UCSD-AML1 (cell line): Measurements from ENCODE around the gene SRMS.
"Not testable (repeated sequence)": the region's sequence is repeated elsewhere in the genome, so short reads cannot be mapped to it uniquely, and the experiment has no call there.

Experiments
- DNase-seq: peaks from one replicate; lab custom pipeline; 2025; ENCODE audit not compliant: unreplicated experiment; lab: John Stamatoyannopoulos, UW

The SRMS gene

DNA sequence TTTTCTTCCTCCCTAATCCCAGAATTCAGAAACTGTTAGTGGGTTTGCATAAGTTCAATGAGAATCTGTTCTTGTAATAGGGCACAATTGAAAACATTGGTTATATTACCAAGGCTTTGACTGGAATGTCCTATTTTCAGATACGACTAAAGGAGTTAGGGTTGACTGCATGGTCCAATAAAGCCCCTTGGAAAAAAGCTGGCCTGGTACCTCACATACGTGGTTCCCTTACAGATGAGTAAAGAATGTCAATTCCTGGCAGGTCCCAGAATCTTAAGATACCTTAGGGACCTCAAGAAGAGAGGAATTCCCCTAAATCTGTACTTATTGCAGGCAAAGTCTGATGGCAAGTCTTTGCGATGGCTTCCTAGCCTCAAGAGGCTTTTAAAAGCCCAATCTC, 22.4 kb downstream of the SRMS start:
- no peak for DNase-seq

DNA sequence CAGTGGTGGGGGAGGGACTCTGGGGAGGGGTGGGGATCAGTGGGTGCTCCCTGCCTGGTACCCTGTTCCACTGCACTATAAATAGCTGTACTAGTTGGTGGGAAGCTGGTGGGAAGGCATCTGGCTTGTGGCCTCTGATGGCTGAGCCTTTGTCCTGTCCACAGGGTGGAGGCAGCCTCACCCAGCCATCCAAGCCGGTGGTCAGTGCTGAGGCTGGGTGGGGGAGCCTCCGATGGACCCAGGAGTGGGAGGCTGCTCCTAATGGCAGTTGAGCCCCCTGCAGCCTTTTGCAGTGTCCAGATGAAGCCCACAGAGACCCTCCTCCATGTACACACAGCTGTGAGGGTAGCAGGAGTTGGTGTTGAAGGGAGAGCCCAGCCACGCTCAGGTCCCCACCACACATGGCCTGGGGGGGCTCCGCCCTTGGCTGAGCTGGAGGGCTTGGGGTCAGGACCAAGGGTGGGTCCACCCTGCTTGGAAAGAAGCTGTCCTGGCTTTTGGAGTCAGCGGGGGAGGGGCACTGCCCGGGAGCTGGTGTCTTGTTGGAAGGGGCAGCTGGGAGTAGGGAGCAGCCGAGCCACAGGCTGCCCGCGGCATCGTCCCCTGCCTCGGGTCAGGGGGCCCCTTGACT, 24.5 kb downstream of the SRMS start:
- DNase-seq, result no peak

DNA sequence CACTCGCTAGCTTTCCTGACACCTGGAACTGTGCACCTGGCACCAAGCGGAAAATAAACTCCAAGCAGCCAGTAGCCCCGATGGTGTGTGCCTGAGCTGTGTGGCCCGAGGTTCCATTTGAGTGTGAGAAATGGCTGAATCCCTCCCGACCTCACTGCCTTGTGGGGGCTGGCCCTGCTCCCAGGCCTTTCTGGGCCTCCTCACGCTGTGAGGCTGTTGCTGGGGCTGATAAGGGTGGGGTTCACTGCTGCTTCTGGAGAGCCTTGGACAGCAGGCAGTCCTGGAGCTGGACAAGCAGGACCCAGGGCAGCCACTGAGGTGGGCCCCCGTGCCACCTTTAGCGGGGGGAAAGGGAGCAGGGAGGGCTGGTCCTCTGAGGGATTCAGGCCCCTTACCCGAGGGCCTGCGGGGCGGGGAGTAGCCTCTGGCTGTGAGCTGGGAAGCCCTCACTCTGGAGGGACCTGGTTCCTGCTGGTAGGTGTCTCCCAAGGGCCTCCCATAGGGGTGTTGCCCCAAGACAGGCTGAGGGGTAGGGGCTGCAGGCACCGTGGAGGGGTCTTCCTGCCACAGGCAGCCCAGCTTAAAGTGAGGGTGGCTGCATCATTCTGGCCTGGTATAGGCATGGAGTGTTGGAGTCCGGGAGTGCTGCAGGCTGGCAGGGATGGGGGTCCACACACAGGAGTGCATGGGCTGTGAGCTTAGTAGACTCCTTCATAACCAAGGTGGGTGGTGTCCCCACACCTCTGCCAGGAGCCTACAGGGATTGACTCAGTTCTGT, 25.3 kb downstream of the SRMS start:
- DNase-seq, result no peak

DNA sequence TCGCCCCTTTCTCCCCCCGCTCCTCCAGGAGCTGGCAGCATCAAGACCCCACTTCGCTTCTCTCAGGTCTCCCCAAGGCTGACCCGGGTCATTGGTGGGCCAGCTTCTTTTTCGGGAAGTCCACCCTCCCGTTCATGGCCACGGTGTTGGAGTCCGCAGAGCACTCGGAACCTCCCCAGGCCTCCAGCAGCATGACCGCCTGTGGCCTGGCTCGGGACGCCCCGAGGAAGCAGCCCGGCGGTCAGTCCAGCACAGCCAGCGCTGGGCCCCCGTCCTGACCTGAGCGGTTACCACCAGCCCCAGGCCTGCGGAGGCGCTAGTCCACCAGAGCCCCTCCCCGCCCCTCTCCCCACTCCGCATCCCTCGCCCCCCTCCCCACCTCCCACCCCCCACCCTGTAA, 25.9 kb downstream of the SRMS start:
- no peak for DNase-seq

DNA sequence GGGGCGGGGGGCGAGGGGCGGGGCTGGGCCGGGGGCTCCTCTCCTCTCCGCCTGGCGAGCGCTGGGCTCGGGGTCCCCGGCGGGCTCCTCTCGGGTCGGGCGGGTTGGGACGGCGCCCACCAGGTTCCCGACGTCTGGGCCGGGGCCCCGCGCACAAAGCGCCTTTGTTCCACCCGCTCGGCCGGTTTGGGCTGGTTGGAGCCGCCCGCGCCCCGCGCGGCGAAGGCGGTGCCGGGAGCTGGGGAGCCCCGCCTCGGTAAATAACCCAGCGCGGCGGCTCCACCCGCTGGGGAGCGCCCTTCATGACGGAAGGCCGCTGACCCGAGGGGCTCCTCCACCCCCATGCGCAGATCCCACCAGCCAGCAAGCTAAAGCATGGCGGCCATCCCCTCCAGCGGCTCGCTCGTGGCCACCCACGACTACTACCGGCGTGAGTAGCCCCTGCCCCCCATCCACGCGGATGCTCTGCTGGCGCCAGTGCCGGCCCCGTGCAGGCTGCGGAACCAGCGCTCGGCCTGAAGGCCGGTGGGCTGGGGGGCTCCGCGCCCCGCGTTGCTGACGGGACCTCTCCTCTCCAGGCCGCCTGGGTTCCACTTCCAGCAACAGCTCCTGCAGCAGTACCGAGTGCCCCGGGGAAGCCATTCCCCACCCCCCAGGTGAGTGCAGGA, 26.5 kb downstream of the SRMS start:
- peak; percentile 73 for DNase-seq

DNA sequence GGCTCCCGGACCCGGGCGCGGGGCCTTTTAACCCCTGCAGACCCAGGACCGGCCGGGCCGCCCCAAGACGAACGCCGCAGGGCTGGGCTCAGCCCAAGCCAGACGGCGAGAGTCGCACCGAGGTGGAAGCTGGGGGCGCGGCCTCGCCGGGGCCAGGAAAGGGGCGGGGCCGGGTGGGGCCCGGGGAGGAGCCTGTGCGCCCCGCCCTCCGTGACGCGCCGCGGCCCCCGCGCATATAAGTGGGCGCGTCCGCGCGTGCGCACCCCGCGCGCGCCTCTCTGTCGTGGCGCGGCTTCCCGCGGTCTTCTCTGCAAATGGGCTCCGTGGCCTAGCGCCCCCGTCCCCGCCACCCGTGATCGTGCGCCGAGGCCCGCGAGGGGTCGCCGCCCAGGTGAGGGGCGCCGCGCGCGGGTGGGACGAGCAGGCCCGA, 27.0 kb downstream of the SRMS start, which contains the start of gene PPDPF:
Gene PPDPF (plus strand): TSS at position 262 of the 430 bp plus-strand sequence. CDS start 544 bp downstream, outside the sequence.
- peak; percentile 87 for DNase-seq

DNA sequence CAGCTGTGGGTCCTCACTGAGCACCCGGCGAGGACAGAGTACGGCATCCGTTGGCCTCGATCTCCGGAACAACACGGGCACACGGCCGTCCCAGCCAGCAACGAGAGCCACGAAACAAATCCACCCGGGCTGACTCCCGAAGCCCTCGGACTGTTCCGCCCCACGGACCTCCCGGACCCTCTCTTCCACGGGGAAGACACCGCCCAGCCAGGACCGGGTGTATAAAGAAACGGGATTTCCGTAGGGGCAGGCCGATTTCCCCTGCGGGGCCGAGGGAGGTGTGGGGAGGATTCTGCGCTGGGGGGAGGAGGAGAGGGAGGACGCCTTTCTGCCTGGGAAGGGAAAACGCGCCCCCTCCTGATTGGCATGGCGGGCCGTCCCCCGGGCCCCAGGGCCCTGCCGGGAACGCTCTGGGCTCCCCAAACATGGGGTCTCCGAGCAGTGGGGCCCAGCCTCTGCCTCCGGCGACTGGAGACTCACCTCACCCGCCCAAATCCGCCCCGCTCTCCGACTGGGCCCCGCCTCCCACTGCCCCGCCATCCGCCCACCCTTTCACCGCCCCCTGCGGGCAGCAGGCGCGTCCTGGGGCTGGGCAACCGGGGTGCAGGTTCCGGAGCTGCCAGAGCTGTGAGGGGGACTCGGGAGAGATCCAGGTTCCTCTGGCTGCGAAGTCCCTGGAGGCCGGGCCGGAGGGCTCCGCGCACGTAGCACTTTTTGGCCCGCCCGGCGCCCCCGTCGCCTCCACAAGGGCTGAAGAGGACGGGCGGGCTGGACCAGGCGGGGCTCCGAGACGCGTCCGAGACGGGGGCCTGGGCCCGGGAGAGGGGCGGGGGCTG, 27.7 kb downstream of the SRMS start:
- DNase-seq, result peak; percentile 81

DNA sequence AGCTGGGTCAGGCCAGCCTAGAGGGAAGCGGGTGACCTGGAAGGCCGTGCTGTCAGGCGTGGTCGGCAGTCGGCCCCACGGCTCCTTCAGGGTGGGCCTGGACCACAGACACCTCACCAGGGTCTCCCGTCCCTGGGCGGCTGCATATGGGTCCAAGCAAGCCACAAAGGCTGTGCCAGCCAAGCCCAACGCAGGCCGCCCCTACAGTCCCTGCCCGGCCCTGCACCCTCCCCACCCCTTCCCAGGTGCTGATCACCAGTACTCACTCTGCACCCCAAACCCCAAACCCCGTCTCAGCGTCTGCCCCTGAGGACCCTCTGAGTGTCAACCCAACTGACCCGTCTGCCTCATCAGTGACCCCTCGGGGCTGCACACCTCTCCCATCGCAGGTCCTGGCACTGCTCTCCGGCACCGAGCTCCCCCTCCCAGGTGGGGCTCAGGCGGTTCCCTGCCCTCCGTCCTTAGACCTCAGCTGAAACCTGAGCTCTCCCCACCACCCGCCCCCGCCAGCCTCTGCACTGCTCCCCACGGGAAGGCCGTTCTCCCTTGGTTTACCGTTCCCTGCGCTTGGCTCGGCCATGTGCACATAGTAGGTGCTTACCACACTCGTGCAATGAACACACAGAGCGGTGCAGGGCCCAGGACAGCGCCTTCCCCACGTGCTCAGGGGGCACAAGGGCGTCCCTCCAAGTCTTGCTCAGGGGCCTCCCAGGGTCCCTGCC, 28.4 kb downstream of the SRMS start:
- no peak for DNase-seq

DNA sequence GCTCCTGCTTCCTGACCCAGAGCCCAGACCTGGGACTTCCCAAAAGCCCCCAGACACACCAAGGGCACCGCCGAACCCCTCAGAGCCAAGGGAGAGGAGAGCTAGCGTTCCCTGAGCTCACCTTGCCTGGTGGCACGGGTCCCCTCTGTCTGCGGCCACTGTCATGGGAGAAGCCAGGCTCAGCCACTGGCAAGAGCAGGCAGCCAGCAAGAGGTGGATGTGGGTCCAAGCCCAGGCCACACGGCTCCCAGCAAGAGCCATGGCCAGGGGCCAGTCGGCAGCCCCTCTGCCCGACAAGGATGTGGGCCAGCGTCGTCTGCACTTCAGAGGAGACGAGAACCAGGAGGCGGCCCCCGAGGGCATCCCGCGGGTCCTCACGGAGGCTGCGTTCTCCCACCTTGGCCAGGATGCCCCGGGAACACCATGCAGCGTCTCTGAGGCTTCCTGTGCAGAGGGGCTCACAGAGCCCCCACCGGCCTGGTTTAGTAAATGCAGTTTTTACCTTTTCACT, 29.1 kb downstream of the SRMS start:
- no peak for DNase-seq

DNA sequence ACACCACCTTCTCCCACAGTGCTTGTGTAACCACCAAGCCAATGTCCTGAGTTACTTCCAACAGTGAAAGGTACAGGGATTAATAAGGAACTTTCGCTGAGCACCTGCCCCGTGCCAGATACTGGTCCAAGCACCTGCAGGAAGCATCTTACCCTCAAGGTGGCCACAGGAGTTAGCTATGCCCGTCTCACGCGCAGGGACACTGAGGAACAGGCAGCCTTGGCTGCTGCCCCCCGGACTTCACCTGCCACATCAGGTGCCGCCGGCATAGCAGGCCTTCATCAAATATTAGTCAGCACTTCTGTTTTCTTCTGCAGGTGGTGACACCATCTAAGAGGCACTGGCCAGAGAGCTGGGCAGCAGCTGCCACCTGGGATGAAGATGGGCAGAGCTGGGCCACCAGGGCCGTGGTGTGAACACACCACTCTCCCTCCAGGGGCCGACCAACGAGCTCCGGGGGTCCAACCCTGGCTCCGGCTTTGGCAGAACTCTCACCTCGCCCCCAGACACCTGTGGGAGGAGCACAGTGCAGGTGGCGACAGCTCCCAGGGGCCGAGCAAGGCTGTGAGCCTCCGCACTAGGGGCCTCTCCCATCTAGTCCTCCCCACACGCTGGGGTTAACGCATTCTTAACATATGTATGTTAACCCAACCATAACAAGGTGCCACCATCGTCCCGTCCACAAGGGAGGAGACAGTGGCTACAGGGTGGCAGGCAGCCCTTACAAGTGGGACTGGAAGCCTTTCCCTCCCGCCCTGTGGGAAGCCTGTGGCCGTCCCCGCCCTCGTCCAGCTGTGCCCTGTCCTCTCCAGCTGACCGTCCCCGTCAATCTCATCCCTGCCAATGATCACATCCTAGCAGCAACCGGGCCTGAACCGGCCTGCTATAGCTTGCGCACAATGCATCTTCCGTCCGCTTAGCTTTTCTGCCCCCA, 29.9 kb downstream of the SRMS start:
- no peak for DNase-seq

DNA sequence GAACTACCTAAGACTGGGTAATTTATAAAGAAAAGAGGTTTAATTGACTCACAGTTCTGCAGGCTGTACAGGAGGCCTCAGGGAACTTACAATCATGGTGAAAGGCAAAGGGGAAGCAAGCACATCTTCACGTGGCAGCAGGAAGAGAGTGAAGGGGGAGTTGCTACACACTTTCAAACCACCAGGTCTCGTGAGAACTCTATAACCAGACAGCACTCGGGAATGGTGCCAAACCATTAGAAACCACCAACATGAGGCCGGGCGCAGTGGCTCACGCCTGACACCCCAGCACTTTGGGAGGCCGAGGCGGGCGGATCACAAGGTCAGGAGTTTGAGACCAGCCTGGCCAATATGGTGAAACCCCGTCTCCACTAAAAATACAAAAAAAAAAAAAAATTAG, 33.0 kb downstream of the SRMS start:
- not testable (repeated sequence) for DNase-seq

DNA sequence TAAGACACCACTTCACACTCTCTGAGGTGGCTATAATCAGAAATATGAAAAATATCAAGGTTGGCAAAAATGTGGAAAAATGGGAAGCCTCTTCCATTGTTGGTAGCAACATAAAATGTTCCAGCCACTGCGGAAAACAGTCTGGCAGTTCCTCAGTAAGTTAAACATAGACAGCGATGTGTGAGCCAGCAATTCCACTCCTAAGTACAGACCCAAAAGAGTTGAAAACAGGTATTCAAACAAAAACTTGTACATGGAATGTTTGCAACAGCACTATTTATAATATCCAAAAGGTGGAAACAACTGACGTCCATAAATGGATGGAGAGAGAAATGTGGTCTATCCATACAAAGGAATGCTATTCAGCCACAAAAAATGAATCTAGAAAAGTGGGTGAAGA, 34.3 kb downstream of the SRMS start:
- no peak for DNase-seq

DNA sequence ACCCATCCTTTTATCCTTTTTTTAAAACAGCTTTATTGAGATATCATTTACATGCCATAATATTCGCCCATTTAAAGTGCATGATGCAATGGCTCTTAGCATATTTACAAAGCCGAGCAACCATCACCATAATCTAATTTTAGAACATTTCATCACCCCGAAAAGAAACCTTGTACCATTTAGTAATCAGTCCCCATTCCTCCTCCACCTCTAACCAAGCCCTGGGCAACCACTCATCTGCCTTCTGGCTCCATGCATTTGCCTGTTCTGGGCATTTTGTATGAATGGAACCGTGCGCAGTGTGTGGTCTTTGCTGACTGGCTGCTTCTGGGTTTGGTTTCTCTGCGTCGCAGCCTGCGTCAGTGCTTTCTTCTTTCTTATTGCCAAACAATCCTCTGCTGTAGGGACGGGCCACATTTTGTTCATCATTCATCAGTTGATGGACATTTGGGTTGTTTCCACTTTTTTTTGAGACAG, 38.4 kb downstream of the SRMS start:
- DNase-seq, result no peak

DNA sequence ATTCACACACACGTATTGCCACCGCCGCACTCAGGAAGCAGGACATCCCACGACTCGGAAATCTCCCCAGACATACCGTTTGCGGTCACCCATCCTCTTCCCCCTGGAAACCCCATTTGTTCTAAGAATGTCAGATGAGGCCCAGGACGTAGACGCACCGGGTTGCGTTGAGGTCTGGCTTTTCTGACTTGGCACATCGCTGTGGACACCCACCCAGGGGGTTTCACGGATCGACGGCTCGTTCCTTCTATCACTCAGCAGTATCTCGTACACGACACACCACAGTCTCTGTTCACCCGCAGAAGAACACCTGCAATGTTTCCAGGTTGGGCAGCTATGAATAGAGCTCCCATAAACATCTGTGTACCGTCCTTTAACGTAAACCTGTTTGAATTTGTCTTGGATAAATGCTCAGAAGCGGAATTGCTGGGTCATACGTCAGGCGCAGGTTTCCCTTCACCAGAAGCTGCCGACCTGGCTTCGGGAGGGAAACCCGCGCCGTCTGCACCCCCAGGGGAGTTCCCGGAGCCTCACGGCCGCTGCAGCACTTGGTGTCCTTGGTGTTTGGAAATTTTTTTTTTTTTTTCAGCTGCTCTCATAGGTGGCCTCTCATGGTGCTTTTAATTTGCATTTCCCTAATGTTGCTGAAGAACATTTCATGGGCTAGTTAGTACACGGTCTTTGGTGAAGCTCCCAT, 39.3 kb downstream of the SRMS start:
- peak; percentile 48 for DNase-seq

DNA sequence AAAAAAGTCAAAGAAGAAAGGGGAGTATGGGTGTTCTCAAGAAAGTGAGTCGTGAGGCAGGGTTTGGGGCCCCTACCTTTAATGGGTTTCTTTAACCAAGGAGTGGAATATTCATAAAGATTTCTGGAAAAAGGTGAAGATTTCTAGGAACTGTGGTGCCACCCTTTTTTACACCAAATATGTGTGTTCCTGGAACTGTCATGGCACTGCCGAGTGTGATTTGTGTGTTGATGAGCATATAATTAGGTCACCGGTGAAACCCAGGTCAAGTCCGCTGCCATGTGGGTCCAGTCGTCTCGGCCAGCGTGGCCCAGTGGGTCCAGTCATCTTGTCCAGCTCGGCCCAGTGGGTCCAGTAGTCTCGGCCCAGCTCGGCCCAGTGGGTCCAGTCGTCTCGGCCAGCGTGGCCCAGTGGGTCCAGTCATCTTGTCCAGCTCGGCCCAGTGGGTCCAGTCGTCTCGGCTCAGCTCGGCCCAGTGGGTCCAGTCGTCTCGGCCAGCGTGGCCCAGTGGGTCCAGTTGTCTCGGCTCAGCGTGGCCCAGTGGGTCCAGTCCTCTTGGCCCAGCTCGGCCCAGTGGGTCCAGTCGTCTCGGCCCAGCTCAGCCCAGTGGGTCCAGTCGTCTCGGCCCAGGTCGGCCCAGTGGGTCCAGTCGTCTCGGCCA, 40.3 kb downstream of the SRMS start:
- DNase-seq, result no peak

DNA sequence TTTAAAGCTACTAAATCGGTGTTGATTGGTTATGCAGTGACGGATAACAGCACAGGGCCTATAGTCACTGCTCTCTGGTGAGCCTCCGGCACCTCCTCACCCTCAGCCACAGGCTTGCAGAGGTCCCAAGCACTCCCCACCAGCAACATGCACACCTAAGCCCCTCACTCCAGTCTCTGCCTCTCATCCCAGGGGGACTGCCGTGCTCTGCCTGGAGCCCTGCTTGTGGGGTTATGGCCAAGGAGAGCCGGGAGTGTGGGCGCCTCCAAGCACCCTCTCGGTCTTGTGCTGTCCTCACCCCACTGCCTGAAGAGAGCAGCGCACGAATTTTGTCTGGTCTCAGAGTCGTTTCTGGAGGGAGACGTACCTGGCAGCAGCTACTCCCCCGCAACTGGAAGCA, 41.8 kb downstream of the SRMS start:
- DNase-seq, result no peak

DNA sequence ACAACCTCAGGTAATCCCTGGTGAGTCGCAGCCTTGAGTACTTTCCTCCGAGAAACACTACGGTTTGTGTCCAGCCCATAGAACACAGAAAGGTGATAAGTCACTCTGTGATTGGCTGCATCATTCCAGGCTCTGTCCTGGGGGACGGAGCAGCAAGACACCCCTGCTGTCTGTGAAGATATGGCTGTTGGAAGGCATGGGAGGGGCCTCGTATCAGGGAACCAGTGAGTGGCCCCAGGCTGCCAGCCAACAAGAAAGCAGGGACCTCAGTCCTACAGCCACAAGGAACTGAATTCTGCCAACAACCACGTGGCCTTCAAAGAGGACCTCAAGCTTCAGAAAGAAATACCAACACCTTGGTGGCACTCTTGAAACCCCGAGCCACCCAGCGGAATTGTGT, 42.3 kb downstream of the SRMS start:
- DNase-seq, result no peak

DNA sequence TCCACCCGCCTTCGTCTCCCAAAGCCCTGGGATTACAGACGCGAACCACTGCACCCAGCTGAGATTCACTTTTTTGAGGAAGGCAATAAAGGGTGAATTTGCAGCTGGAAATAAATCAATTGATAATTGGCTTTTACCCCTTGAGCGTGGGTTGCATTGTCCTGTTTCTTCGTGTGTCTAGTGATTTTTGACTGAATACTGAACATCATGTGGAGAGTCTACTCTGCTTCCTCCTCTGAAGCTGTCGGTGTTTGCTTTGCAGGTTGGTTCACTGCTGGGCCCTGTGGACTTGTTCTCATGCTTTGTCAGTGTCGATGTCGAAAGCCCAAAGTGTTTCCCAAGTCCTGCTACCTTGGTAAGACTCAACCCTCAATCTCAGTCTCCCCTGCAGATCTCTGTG, 42.9 kb downstream of the SRMS start:
- DNase-seq, result no peak
